ENCODE data around the gene SNAI1. TPM values are rescaled to one million over a fixed set of nuclear protein-coding genes. Genes with fewer than 3 reads are reported as not detected.
"Not testable (repeated sequence)": the region's sequence is repeated elsewhere in the genome, so short reads cannot be mapped to it uniquely, and the experiment has no call there.

SNAI1 gene
- total RNA-seq, 2 experiments from 2014 or later: 1.6 to 3.6 TPM

DNA sequence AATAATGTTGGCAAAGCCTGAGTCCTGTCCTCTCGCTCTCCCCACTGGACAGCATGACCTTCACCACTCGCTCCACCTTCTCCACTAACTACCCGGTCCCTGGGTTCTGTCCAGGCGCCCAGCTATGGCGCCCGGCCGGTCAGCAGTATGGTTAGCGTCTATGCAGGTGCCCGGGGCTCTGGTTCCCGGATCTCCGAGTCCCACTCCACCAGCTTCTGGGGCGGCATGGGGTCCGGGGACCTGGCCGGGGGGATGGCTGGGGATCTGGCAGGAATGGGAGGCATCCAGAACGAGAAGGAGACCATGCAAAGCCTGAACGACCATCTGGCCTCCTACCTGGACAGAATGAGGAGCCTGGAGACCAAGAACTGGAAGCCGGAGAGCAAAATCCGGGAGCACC lies 26.1 kb upstream of the SNAI1 start:
- TF ChIP-seq EZH2phosphoT487 (IDR thresholded peaks at IDR 0.05; ENCODE audit: borderline replicate concordance, low read depth, low read length): no peak
- TF ChIP-seq, protein P1, sequence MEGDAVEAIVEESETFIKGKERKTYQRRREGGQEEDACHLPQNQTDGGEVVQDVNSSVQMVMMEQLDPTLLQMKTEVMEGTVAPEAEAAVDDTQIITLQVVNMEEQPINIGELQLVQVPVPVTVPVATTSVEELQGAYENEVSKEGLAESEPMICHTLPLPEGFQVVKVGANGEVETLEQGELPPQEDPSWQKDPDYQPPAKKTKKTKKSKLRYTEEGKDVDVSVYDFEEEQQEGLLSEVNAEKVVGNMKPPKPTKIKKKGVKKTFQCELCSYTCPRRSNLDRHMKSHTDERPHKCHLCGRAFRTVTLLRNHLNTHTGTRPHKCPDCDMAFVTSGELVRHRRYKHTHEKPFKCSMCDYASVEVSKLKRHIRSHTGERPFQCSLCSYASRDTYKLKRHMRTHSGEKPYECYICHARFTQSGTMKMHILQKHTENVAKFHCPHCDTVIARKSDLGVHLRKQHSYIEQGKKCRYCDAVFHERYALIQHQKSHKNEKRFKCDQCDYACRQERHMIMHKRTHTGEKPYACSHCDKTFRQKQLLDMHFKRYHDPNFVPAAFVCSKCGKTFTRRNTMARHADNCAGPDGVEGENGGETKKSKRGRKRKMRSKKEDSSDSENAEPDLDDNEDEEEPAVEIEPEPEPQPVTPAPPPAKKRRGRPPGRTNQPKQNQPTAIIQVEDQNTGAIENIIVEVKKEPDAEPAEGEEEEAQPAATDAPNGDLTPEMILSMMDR (conservative IDR thresholded peaks at IDR 0.05; ENCODE audit: low read length): no peak
- Histone ChIP-seq H4K20me1 (ENCODE audit: insufficient read depth, low read length) (no peaks in the 10 kb centered on the region), H3K4me3 (ENCODE audit: low read depth, low read length, poor library complexity, severe bottlenecking) (no peak overlapping the region), H3K9me2 (ENCODE audit: insufficient read depth, low read length) (no peaks in the 10 kb centered on the region), H3K36me3 (ENCODE audit: insufficient read depth, low read length) (peaks cover 49% of the 10 kb centered on the region), H2AFZ (ENCODE audit: low read length) (no peak overlapping the region), H3K4me2 (ENCODE audit: low read length) (no peak overlapping the region), H3K27ac (ENCODE audit: low read depth, low read length, poor library complexity, severe bottlenecking) (no peak overlapping the region), H3K4me1 (ENCODE audit: insufficient read depth, low read length, poor library complexity, severe bottlenecking) (no peaks in the 10 kb centered on the region), H3K9me3 (ENCODE audit: low read length) (no peaks in the 10 kb centered on the region), H3K79me2 (ENCODE audit: insufficient read depth, low read depth, low read length) (no peaks in the 10 kb centered on the region)
- no peak for DNase-seq (ENCODE audit: low spot score)
- intact Hi-C loops (cut with micrococcal nuclease; ENCODE audit: unreplicated experiment): no loop called here
- BruUV-seq (replicated peaks): no TSS peak
- CTCF ChIA-PET (ENCODE audit: unreplicated experiment): no interaction called here
- POLR2A ChIA-PET: no interaction called here

DNA sequence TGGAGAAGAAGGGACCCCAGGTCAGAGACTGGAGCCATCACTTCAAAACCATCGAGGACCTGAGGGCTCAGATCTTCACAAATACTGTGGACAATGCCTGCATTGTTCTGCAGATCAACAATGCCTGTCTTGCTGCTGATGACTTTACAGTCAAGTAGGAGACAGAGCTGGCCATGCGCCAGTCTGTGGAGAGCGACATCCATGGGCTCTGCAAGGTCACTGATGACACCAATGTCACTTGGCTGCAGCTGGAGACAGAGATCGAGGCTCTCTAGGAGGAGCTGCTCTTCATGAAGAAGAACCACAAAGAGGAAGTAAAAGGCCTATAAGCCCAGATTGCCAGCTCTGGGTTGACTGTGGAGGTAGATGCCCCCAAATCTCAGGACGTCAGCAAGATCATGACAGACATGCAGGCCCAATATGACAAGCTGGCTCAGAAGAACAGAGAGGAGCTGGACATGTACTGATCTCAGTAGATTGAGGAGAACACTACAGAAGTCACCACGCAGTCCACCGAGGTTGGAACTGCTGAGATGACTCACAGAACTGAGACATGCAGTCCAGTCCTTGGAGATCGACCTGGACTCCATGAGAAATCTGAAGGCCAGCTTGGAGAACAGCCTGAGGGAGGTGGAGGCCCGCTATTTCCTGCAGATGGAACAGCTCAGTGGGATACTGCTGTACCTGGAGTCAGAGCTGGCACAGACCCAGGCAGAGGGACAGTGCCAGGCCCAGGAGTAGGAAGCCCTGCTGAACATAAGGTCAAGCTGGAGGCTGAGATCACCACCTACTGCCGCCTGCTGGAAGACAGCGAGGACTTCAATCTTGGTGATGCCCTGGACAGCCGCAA lies 25.5 kb upstream of the SNAI1 start:
- CTCF ChIA-PET (ENCODE audit: unreplicated experiment); H3K4me2 ChIP-seq (ENCODE audit: low read length); POLR2A ChIA-PET; DNase-seq (ENCODE audit: low spot score); H3K79me2 ChIP-seq (ENCODE audit: insufficient read depth, low read depth, low read length); H3K9me3 ChIP-seq (ENCODE audit: low read length); H3K27ac ChIP-seq (ENCODE audit: low read depth, low read length, poor library complexity, severe bottlenecking); H4K20me1 ChIP-seq (ENCODE audit: insufficient read depth, low read length); H3K4me1 ChIP-seq (ENCODE audit: insufficient read depth, low read length, poor library complexity, severe bottlenecking); H3K4me3 ChIP-seq (ENCODE audit: low read depth, low read length, poor library complexity, severe bottlenecking); BruUV-seq (replicated peaks); H3K9me2 ChIP-seq (ENCODE audit: insufficient read depth, low read length); intact Hi-C loops (cut with micrococcal nuclease; ENCODE audit: unreplicated experiment); H2AFZ ChIP-seq (ENCODE audit: low read length): not testable (repeated sequence)
- H3K36me3 ChIP-seq (ENCODE audit: insufficient read depth, low read length): peaks cover 43% of the 10 kb centered on the region

DNA sequence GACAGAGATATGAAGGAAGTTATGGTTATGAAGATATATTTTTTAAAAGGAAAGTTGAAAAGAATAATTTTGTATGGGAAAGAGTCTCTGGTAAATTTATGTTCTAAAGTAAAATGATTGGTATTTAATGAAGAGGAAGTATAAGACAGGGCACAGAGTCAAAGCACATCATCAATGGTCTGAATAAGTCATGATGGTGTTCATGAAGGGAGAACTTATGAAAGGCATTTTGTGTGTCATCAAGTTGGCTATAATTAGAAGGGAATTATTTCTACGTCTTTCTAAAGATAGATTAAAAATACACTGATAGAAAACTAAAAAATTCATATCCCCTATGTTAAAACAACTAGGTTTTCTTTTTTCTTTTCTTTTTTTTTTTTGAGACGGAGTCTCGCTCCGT lies 21.4 kb upstream of the SNAI1 start:
- BruUV-seq (replicated peaks): no TSS peak

More for the DNA sequence above, 21.4 kb upstream of the SNAI1 start:
- H3K36me3 ChIP-seq (ENCODE audit: insufficient read depth, low read length): peaks cover 9% of the 10 kb centered on the region
- TF ChIP-seq, protein P1 (conservative IDR thresholded peaks at IDR 0.05; ENCODE audit: low read length): no peak
- no peak for TF ChIP-seq EZH2phosphoT487 (IDR thresholded peaks at IDR 0.05; ENCODE audit: borderline replicate concordance, low read depth, low read length)
- H3K79me2 ChIP-seq (ENCODE audit: insufficient read depth, low read depth, low read length): no peaks in the 10 kb centered on the region
- H2AFZ ChIP-seq (ENCODE audit: low read length): no peak overlapping the region
- no peak overlapping the region for H3K4me3 ChIP-seq (ENCODE audit: low read depth, low read length, poor library complexity, severe bottlenecking)
- no peaks in the 10 kb centered on the region for H3K4me1 ChIP-seq (ENCODE audit: insufficient read depth, low read length, poor library complexity, severe bottlenecking)
- ChIA-PET POLR2A (no interaction called here), CTCF (ENCODE audit: unreplicated experiment) (no interaction called here)
- no peak overlapping the region for H3K27ac ChIP-seq (ENCODE audit: low read depth, low read length, poor library complexity, severe bottlenecking)
- no peak for DNase-seq (ENCODE audit: low spot score)
- no peaks in the 10 kb centered on the region for H3K9me3 ChIP-seq (ENCODE audit: low read length)
- intact Hi-C loops (cut with micrococcal nuclease; ENCODE audit: unreplicated experiment): no loop called here
- no peaks in the 10 kb centered on the region for H3K9me2 ChIP-seq (ENCODE audit: insufficient read depth, low read length)
- H3K4me2 ChIP-seq (ENCODE audit: low read length): no peak overlapping the region
- no peaks in the 10 kb centered on the region for H4K20me1 ChIP-seq (ENCODE audit: insufficient read depth, low read length)

Data from OCI-LY7 (cell line).